KMS-11 (cell line): ENCODE data around the gene ITPR1.

Experiments
- H2AFZ ChIP-seq: fragments of 200-600 bp; sonication (generic); 2 replicates; pipeline ENCODE4 v1.6.1; 2016; ENCODE audit warnings: antibody characterized with exemption, mixed run types, low read depth
- H3K27ac ChIP-seq: fragments of 200-600 bp; sonication (generic); 2 replicates; pipeline ENCODE4 v1.6.1; 2016; ENCODE audit warnings: mild to moderate bottlenecking, mixed run types
- H3K27me3 ChIP-seq: fragments of 200-600 bp; sonication (generic); 2 replicates; pipeline ENCODE4 v1.6.1; 2017; ENCODE audit warnings: mild to moderate bottlenecking, low read depth, mixed run types, moderate library complexity; ENCODE audit not compliant: insufficient read depth
- H3K36me3 ChIP-seq: fragments of 200-600 bp; sonication (generic); 2 replicates; pipeline ENCODE4 v1.6.1; 2017; ENCODE audit warnings: mild to moderate bottlenecking, mixed run types; ENCODE audit not compliant: insufficient read depth
- H3K4me1 ChIP-seq: fragments of 200-600 bp; sonication (generic); 2 replicates; pipeline ENCODE4 v1.6.1; 2016; ENCODE audit warnings: mild to moderate bottlenecking, low read depth, mixed run types; ENCODE audit not compliant: poor library complexity, severe bottlenecking
- H3K4me2 ChIP-seq: fragments of 200-600 bp; sonication (generic); 2 replicates; pipeline ENCODE4 v1.7.0; 2016; ENCODE audit warnings: mild to moderate bottlenecking, mixed run types
- H3K4me3 ChIP-seq: fragments of 200-600 bp; sonication (generic); IDR thresholded peaks from 2 replicates; pipeline ENCODE4 v1.6.1; 2017; ENCODE audit warnings: low read depth, low read length, mixed read lengths; ENCODE audit not compliant: insufficient read depth
- H3K79me2 ChIP-seq: fragments of 200-600 bp; sonication (generic); 2 replicates; pipeline ENCODE4 v1.6.1; 2016; ENCODE audit warnings: low read depth, mixed run types; ENCODE audit not compliant: insufficient read depth
- H3K9ac ChIP-seq: fragments of 200-600 bp; sonication (generic); 2 replicates; pipeline ENCODE4 v1.6.1; 2016; ENCODE audit warnings: mild to moderate bottlenecking, mixed run types
- H4K20me1 ChIP-seq: fragments of 200-600 bp; sonication (generic); 2 replicates; pipeline ENCODE4 v1.6.1; 2016; ENCODE audit warnings: mild to moderate bottlenecking, mixed run types; ENCODE audit not compliant: insufficient read depth
- CTCF ChIP-seq: fragments of 200-600 bp; sonication (generic); conservative IDR thresholded peaks from 2 replicates; pipeline ENCODE4 v1.6.1; 2017; ENCODE audit warnings: low read depth, mild to moderate bottlenecking, antibody characterized with exemption, low read length, moderate library complexity, mixed read lengths

The ITPR1 gene

GRCh38 chr3:4517643-4518311 lies 24.6 kb downstream of the ITPR1 start:
- H3K4me3 ChIP-seq = no peak overlapping the region
- H3K27me3 ChIP-seq = no peaks in the 10 kb centered on the region
- no peak overlapping the region for H3K9ac ChIP-seq
- no peaks in the 10 kb centered on the region for H3K4me1 ChIP-seq
- no peak overlapping the region for H3K27ac ChIP-seq
- H4K20me1 ChIP-seq = no peaks in the 10 kb centered on the region
- no peak overlapping the region for H3K4me2 ChIP-seq
- no peaks in the 10 kb centered on the region for H3K79me2 ChIP-seq
- TF ChIP-seq CTCF = no peak
- H3K36me3 ChIP-seq = no peaks in the 10 kb centered on the region
- no peak overlapping the region for H2AFZ ChIP-seq

- H3K4me3 ChIP-seq = no peak overlapping the region
- no peaks in the 10 kb centered on the region for H3K36me3 ChIP-seq
- H3K4me2 ChIP-seq = no peak overlapping the region
- no peak for TF ChIP-seq CTCF
- H3K4me1 ChIP-seq = no peaks in the 10 kb centered on the region
- H3K27me3 ChIP-seq = no peaks in the 10 kb centered on the region
- H3K9ac ChIP-seq = no peak overlapping the region
- no peaks in the 10 kb centered on the region for H4K20me1 ChIP-seq
- no peak overlapping the region for H3K27ac ChIP-seq
- no peak overlapping the region for H2AFZ ChIP-seq
- no peaks in the 10 kb centered on the region for H3K79me2 ChIP-seq
Measured at GRCh38 chr3:4520033-4520816, 27.1 kb downstream of the ITPR1 start.

- H4K20me1 ChIP-seq = no peaks in the 10 kb centered on the region
Measured at GRCh38 chr3:4522947-4523346, 29.8 kb downstream of the ITPR1 start.

More at GRCh38 chr3:4522947-4523346, 29.8 kb downstream of the ITPR1 start:
- Histone ChIP-seq H3K36me3 (no peaks in the 10 kb centered on the region), H3K27me3 (no peaks in the 10 kb centered on the region), H3K27ac (no peak overlapping the region), H3K4me3 (no peak overlapping the region), H3K79me2 (no peaks in the 10 kb centered on the region), H2AFZ (no peak overlapping the region), H3K4me2 (no peak overlapping the region), H3K9ac (no peak overlapping the region), H3K4me1 (no peaks in the 10 kb centered on the region)
- TF ChIP-seq CTCF = no peak
